Retinal pigment epithelial cell (primary cell): ENCODE data around the gene RFLNA.

Source experiments
- DNase-seq: peaks from one replicate; pipeline ENCODE4 v3.0.0-alpha.2; 2010; ENCODE audit warnings: low read depth
- H3K4me3 ChIP-seq: 2 replicates; pipeline ENCODE4 v1.5.1; 2011; ENCODE audit warnings: mild to moderate bottlenecking, low read length, control low read depth, moderate library complexity
- CTCF ChIP-seq: conservative IDR thresholded peaks from 2 replicates; pipeline ENCODE4 v1.5.1; 2011; ENCODE audit warnings: low read depth, low read length, control low read depth, inconsistent platforms

RFLNA gene

GRCh38 chr12:124259154-124260066, 35.5 kb upstream of the RFLNA start:
- H3K4me3 ChIP-seq: no peak overlapping the region
- TF ChIP-seq CTCF: no peak
- DNase-seq: no peak

GRCh38 chr12:124261885-124262284, 33.0 kb upstream of the RFLNA start:
- no peak for DNase-seq
- H3K4me3 ChIP-seq: no peak overlapping the region
- TF ChIP-seq CTCF: no peak

GRCh38 chr12:124264089-124264795, 30.7 kb upstream of the RFLNA start:
- no peak overlapping the region for H3K4me3 ChIP-seq
- no peak for TF ChIP-seq CTCF
- no peak for DNase-seq

GRCh38 chr12:124264879-124265278, 30.0 kb upstream of the RFLNA start:
- TF ChIP-seq CTCF: no peak
- H3K4me3 ChIP-seq: no peak overlapping the region
- DNase-seq: no peak

- no peak overlapping the region for H3K4me3 ChIP-seq
- no peak for DNase-seq
- no peak for TF ChIP-seq CTCF
These were observed 27.6 kb upstream of the RFLNA start for GRCh38 chr12:124267205-124267778.

GRCh38 chr12:124270671-124271070, 24.2 kb upstream of the RFLNA start:
- TF ChIP-seq CTCF: no peak
- no peak overlapping the region for H3K4me3 ChIP-seq
- DNase-seq: no peak
